HG03432 (cell line): ENCODE measurements around the gene GFOD2.
"Not testable (repeated sequence)": the region's sequence is repeated elsewhere in the genome, so short reads cannot be mapped to it uniquely, and the experiment has no call there.

Experiments used
- ATAC-seq: cut with Tn5 transposase; IDR thresholded peaks from one replicate; pipeline ENCODE4 v1.9.1; 2021; ENCODE audit warnings: mild to moderate bottlenecking, moderate library complexity; ENCODE audit not compliant: unreplicated experiment

GFOD2 gene

DNA sequence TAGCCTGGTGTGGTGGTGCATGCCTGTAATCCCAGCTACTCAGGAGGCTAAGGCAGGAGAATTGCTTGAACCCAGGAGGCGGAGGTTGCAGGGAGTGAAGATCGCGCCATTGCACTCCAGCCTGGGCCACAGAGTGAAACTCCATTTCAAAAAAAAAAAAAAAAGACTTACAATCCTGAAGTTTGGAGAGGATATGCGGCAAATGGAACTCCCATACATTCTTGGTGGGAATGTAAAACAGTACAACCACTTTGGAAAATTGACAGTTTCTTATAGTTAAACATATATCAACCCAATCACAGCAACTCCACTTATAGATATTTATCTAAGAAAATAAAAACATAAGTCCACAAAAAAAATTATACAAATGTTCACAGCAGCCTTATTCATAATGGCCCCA, 11.9 kb downstream of the GFOD2 start:
- no peak for ATAC-seq

- no peak for ATAC-seq
These were observed 15.0 kb downstream of the GFOD2 start for GRCh38 chr16:67704110-67704509.

- ATAC-seq: no peak
These were observed 15.5 kb downstream of the GFOD2 start for GRCh38 chr16:67703626-67704025.

GRCh38 chr16:67702130-67702529, 17.0 kb downstream of the GFOD2 start:
- no peak for ATAC-seq

DNA sequence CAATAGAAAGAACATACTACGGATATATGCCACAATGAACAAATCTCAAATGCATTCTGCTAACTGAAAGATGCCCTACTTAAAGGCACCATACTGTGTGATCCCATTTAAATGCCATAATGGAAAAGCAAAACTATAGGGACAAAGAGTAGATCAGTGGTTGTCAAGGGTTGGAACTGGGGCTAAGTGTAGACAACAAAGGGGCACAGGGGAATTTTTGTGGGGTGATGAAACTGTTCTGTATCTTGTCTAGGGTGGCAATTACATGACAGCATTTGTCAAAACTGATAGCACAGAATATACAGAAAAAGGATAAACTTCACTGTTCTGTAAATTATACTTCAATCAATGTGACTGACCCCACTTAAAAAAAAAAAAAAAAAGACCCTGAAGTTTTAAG, 17.7 kb downstream of the GFOD2 start:
- ATAC-seq: no peak

DNA sequence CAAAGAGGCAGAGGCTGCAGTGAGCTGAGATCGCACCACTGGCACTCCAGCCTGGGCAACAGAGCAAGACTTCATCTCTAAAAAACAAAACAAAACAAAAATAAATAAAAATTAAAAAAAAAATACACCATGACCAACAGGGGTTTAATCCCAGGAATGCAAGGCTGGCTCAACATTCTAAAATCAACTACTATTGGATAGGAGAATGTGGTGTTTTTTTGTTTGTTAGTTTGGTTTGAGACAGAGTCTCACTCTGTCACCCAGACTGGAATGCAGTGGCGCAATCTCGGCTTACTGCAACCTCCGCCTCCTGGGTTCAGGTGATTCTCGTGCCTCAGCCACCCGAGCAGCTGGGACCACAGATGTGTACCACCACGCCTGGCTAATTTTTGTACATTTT, 19.9 kb downstream of the GFOD2 start:
- ATAC-seq: no peak

DNA sequence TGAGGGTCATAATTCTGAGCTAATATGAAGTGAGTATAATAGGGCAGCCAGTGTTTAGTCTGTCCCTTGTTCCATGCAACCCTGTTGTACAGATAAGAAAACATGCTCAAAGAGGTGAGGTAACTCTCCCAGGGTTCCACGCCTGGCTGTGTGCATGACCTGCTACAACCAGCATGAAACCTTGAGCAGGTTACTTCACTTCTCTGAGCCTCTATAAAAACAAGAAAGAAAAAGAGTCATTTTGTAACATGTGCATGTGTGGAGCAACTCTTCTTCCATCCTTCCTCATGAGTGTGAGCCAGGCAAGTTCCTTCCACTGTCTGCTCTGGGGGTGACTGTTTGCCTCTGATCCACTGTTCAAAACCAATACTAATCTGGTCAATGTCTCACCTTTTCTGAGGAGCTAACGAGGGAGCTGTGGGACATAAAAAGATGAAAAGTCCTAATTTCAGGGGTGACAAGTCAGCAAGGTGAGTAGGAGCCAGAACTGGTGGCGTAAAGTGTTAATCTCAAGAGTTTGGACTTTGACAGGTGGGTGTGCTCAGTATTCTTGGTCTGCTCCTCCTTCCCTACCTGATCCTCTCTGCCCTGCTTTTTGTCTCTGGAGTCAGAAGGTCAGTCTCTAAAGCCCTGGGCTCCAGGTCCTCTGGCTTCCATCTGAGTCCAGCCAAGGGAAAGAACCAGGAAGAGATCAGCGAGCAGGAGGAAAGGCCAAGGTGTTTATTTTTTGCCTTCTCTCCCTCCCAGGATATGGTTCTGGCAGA, 21.5 kb downstream of the GFOD2 start:
- ATAC-seq: no peak

DNA sequence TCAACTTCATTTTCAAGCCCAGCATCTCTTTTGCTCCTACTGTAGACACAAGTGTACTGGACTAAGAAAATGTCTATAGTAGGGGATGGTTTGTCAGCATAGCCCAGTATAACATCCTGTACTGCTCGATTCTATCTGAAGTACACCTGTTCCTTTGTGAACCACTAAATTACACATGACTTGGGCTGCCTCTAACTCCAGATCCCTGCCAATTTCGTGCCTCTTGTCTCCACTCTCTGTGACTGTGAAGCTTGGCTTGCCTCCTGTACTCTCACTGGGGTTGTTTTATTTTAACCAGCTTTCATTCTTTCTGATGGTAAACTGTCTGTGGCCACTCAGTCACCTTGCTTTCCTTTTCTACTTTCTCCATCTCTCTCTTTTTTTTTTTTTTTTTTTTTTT, 24.5 kb downstream of the GFOD2 start:
- no peak for ATAC-seq

- not testable (repeated sequence) for ATAC-seq
These were observed 25.4 kb downstream of the GFOD2 start for GRCh38 chr16:67693517-67694285.

- no peak for ATAC-seq
These were observed 33.6 kb downstream of the GFOD2 start for GRCh38 chr16:67685388-67686112.

GRCh38 chr16:67683767-67684166, 35.3 kb downstream of the GFOD2 start:
- no peak for ATAC-seq

DNA sequence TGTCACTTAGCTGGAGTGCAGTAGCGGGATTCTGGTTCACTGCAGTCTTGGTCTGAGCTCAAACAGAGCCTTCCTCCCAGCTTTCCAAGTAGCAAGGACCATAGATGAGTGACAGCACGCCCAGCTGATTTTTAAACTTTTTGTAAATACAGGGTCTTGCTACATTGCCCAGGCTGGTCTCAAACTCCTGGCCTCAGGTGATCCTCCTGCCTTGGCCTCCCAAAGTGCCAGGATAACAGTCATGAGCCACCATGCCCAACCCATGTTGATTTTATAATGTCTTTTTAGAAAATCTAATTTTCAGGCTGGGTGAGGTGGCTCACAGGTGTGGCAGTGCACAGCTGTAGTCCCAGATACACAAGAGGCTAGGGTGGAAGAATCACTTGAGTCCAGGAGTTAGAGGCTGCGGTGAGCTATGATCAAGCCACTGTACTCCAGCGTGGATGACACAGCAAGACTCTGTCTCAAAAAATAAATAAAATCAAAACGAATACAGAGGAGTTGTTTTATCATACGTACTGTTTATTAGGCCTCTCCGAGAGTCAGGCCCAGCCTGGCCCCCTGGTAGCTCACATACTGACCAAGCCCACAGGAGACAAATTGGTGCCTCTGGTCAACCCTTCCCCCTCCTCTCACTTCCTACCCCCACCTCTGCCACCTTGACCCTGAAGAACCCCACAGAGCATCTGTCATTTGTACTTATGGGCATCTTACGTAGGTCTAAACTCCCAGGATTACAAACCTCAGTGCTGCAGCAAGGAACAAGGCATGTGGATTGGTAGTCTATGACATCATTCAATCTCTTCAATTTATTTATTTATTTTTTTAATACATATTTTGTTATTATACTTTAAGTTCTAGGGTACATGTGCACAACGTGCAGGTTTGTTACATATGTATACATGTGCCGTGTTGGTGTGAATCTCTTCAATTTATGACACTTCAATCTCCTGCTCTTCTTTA, 38.9 kb downstream of the GFOD2 start:
- no peak for ATAC-seq

DNA sequence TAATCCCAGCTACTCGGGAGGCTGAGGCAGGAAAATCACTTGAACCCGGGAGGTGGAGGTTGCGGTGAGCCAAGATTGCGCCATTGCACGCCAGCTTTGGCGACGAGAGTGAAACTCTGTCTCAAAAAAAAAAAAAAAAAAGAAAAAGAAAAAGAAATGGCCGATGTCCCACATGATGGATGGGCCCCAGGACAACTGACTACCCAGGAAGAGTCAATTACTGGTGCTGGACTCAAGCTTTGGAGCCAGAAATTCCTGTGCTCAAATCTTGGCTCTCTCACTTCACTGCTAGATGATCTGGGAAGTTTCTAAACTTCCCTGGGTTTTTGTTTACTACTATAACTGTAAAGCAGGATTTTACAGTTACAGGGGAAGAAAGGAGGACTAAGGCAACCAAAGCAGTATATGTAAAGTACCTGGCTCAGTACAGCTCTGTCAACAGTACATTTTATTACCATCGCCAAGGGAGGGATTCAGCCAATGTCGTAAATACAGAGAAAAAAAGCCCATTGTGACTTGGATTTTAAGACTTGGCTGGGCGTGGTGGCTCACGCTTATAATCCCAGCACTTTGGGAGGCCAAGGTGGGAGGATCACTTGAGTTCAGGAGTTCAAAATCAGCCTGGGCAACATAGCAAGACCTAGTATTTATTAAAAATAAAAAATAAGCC, 40.6 kb downstream of the GFOD2 start:
- no peak for ATAC-seq

DNA sequence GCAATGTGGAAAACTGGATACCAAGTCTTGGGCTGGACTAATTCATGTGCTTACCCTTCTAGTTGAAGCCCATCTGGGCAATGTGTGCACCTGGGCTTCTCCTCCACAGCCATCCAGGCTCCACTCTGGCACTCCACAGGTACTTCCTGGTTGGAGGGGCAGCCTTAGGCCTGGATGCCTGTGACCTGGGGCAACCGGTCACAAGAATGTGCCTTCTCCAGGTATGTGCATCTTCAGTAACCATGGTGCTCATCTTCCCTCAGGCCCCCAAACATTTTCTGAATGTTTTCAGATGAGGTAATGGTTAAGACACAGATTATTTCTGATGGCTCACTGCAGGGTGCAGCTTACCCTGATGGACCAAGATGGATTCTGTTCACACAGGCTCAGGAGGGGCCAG, 41.4 kb downstream of the GFOD2 start:
- no peak for ATAC-seq

GRCh38 chr16:67676939-67677338, 42.2 kb downstream of the GFOD2 start:
- ATAC-seq: no peak

GRCh38 chr16:67676516-67676915, 42.6 kb downstream of the GFOD2 start:
- no peak for ATAC-seq

DNA sequence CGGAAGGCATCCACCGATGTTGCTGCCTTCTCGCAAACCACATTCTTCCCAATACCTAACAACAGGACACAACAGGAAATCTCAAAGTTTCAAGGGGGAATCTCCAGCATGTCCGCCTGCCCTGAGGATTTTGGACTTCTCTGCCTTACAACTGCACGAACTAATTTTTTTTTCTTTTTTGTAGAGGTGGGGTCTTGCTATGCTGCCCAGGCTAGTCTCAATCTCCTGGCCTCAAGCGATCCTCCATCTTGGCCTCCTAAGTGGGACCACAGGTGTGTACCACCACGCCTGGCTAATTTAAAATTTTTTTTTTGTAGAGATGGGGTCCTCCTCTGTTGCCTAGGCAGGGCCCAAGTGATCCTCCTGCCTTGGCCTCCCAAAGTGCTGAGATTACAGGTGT, 43.1 kb downstream of the GFOD2 start:
- ATAC-seq: no peak

GRCh38 chr16:67675579-67675935, 43.6 kb downstream of the GFOD2 start:
- ATAC-seq: no peak

DNA sequence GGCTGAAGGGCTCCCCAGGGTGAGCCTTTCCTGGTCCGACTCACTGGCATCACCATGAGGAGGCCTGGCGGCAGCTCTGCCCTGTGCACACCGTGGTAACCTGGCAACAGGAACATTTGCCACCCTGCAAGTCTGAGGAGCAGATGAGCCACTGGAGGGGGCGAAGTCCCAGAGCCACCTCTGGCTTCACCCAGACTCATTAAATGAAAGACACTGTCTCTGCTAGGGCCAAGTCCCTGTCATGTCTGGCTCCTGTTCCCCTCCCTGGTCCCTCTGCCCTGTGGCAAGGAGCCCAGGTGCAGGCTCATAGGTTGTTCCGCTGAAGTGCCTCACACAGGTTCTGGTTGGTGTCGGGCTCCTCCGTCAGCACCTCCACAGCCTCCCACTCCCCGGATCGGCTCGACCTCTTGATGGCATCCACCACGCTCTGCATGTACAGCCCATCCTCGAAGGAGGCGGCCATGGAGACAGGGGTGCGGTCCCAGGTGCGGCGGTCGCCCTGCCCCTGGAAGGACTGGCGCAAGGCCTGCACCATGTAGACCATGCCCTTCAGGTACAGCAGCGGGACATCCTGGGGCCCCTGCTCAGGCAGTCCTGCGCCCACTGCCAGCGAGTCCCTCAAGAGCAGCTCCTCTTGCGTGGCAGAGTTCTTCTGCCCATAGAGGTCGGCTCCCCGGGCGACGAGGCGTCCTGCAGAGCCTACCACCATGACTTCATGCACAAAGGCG, 44.1 kb downstream of the GFOD2 start:
- ATAC-seq: no peak
